ENCODE results near the gene RABEPK. TPM values are rescaled to one million over a fixed set of nuclear protein-coding genes. Genes with fewer than 3 reads are reported as not detected.

RABEPK gene
- total RNA-seq, 2 donors from 2014 or later: 19.3 to 19.7 TPM

DNA sequence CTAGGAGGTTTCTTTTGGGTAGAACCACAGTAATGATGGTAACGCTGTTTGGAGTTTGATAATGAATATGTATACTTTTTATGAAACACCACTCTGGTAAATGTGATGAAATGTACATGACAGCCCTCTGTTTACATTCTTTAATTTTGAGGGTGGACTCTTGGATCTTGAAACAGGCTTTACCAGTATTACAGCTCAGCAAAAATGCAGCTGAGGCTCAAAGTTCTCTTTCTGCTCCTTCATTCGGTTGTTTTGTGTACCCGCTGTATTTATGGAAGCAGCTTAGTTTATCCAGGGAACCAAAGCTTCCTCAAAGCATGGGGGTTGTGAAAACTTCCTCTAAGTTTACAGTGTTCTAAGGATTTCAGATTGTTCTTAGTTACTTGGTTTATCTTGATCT lies 72.4 kb downstream of the RABEPK start:
- DNase-seq: no peak
- WGBS, 2 experiments (ENCODE audit: insufficient coverage in 1 of 2, insufficient read length in 1 of 2): 87 to 94% methylated on average over 3 of the region's 3 CpGs
- no peak overlapping the region for H3K4me3 Mint-ChIP-seq
- Histone ChIP-seq H3K27me3 (ENCODE audit: control insufficient read depth, insufficient read depth, low read length, poor library complexity, severe bottlenecking) (no peaks in the 10 kb centered on the region), H3K27ac (ENCODE audit: low read depth, low read length) (no peak overlapping the region), H3K36me3 (ENCODE audit: control insufficient read depth, insufficient read depth, low read length) (peaks cover 6% of the 10 kb centered on the region), H3K4me1 (ENCODE audit: control insufficient read depth, insufficient read depth, low read length) (no peaks in the 10 kb centered on the region), H3K4me3 (ENCODE audit: low read length) (no peak overlapping the region), H3K9ac (ENCODE audit: extremely low read depth, low read length, poor library complexity, severe bottlenecking) (no peak overlapping the region), H3K9me3 (ENCODE audit: control insufficient read depth, low read length) (no peaks in the 10 kb centered on the region)
- no peak overlapping the region for H3K27ac Mint-ChIP-seq
- H3K27me3 Mint-ChIP-seq (ENCODE audit: insufficient read depth): no peaks in the 10 kb centered on the region
- TF ChIP-seq CTCF (conservative IDR thresholded peaks at IDR 0.05): no peak
- peaks cover 22% of the 10 kb centered on the region for H3K36me3 Mint-ChIP-seq (ENCODE audit: low read depth)
- H3K4me1 Mint-ChIP-seq: peaks cover 5% of the 10 kb centered on the region
- no peaks in the 10 kb centered on the region for H3K9me3 Mint-ChIP-seq

DNA sequence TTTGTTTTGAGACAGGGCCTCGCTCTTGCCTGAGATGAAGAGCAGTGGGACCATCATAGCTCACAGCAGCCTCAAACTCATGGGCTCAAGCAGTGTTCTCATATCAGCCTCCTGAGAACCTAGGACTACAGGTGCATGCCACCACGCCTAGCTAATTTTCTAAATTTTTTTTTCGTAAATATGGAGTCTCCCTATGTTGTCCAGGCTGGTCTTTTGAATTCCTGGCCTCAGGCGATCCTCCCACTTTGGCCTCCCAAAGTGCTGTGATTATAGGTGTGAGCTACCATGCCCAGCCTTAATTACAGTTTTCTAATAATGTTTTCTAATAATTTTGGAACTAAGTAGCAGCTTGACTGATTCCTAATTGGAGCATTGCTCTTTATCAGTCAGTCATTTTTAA lies 76.4 kb downstream of the RABEPK start:
- DNase-seq: no peak
- Mint-ChIP-seq H3K4me3 (no peak overlapping the region), H3K27ac (no peak overlapping the region), H3K4me1 (peaks cover 5% of the 10 kb centered on the region), H3K9me3 (no peaks in the 10 kb centered on the region), H3K27me3 (ENCODE audit: insufficient read depth) (no peaks in the 10 kb centered on the region), H3K36me3 (ENCODE audit: low read depth) (peaks cover 9% of the 10 kb centered on the region)
- Histone ChIP-seq H3K4me3 (ENCODE audit: low read length) (no peak overlapping the region), H3K9me3 (ENCODE audit: control insufficient read depth, low read length) (no peaks in the 10 kb centered on the region), H3K27me3 (ENCODE audit: control insufficient read depth, insufficient read depth, low read length, poor library complexity, severe bottlenecking) (no peaks in the 10 kb centered on the region), H3K36me3 (ENCODE audit: control insufficient read depth, insufficient read depth, low read length) (peaks cover 4% of the 10 kb centered on the region), H3K27ac (ENCODE audit: low read depth, low read length) (no peak overlapping the region), H3K4me1 (ENCODE audit: control insufficient read depth, insufficient read depth, low read length) (no peaks in the 10 kb centered on the region), H3K9ac (ENCODE audit: extremely low read depth, low read length, poor library complexity, severe bottlenecking) (no peak overlapping the region)
- no peak for TF ChIP-seq CTCF (conservative IDR thresholded peaks at IDR 0.05)
- WGBS, 2 experiments (ENCODE audit: insufficient coverage in 1 of 2, insufficient read length in 1 of 2): 97 to 100% methylated on average over 3 to 4 of the region's 4 CpGs

GRCh38 chr9:125277411-125277810 lies 77.1 kb downstream of the RABEPK start:
- Histone ChIP-seq H3K27me3 (ENCODE audit: control insufficient read depth, insufficient read depth, low read length, poor library complexity, severe bottlenecking) (no peaks in the 10 kb centered on the region), H3K27ac (ENCODE audit: low read depth, low read length) (no peak overlapping the region), H3K4me1 (ENCODE audit: control insufficient read depth, insufficient read depth, low read length) (no peaks in the 10 kb centered on the region), H3K36me3 (ENCODE audit: control insufficient read depth, insufficient read depth, low read length) (no peaks in the 10 kb centered on the region), H3K4me3 (ENCODE audit: low read length) (no peak overlapping the region), H3K9me3 (ENCODE audit: control insufficient read depth, low read length) (no peaks in the 10 kb centered on the region), H3K9ac (ENCODE audit: extremely low read depth, low read length, poor library complexity, severe bottlenecking) (no peak overlapping the region)
- TF ChIP-seq CTCF (conservative IDR thresholded peaks at IDR 0.05): no peak
- no peaks in the 10 kb centered on the region for H3K27me3 Mint-ChIP-seq (ENCODE audit: insufficient read depth)
- no peak overlapping the region for H3K27ac Mint-ChIP-seq
- no peak for DNase-seq
- H3K4me3 Mint-ChIP-seq: no peak overlapping the region
- peaks cover 10% of the 10 kb centered on the region for H3K36me3 Mint-ChIP-seq (ENCODE audit: low read depth)
- peaks cover 5% of the 10 kb centered on the region for H3K4me1 Mint-ChIP-seq
- H3K9me3 Mint-ChIP-seq: no peaks in the 10 kb centered on the region

Data from endodermal cell (in vitro differentiated cells).